ENCODE measurements around the gene LCN12.

LCN12 gene

GRCh38 chr9:136975644-136976043 lies 23.6 kb downstream of the LCN12 start:
- TF ChIP-seq POLR2AphosphoS5 (IDR thresholded peaks at IDR 0.05; ENCODE audit: borderline replicate concordance, low read depth, low read length) (no peak), FOXP2 (optimal IDR thresholded peaks at IDR 0.05; ENCODE audit: control extremely low read depth, extremely low read length, insufficient read depth) (no peak), EZH2 (IDR thresholded peaks at IDR 0.05) (no peak)
- H3K36me3 ChIP-seq (ENCODE audit: insufficient read depth, low read length) = no peaks in the 10 kb centered on the region
- H3K4me3 ChIP-seq = no peak overlapping the region
- no peak for DNase-seq (ENCODE audit: low read depth, low spot score)
- H3K27ac ChIP-seq = no peak overlapping the region
- no peaks in the 10 kb centered on the region for H3K9me3 ChIP-seq (ENCODE audit: low read depth, low read length)
- H3K9ac ChIP-seq (ENCODE audit: insufficient read length) = no peak overlapping the region

DNA sequence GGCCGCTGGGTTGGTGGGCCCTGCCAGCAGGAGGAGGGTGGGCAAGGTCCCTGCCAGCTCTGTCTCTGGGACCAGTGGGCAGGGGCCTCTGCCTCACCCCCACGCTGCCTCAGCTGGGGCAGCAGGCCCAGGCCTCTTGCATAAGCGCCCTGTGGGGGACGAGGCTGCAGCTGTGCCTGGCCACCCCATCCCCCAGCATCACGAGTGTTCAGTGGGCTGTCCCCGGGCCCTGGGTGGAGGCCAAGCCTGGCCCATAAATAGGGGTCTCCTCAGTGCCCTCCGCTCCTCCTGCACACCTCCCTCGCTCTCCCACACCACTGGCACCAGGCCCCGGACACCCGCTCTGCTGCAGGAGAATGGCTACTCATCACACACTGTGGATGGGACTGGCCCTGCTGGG lies 25.1 kb downstream of the LCN12 start, which contains the start of gene PTGDS:
Gene PTGDS (plus strand): TSS at position 282 of the 400 bp plus-strand sequence. CDS start 75 bp downstream, at position 357.
- Histone ChIP-seq H3K9me3 (ENCODE audit: low read depth, low read length) (no peaks in the 10 kb centered on the region), H3K27ac (no peak within 1 kb of the TSS), H3K9ac (ENCODE audit: insufficient read length) (peak within 1 kb of the TSS; percentile 26), H3K4me3 (peak within 1 kb of the TSS; percentile 83), H3K36me3 (ENCODE audit: insufficient read depth, low read length) (no peaks in the 10 kb centered on the region)
- TF ChIP-seq FOXP2 (optimal IDR thresholded peaks at IDR 0.05; ENCODE audit: control extremely low read depth, extremely low read length, insufficient read depth) (no peak), EZH2 (IDR thresholded peaks at IDR 0.05) (no peak), POLR2AphosphoS5 (IDR thresholded peaks at IDR 0.05; ENCODE audit: borderline replicate concordance, low read depth, low read length) (no peak)
- no peak for DNase-seq (ENCODE audit: low read depth, low spot score)

DNA sequence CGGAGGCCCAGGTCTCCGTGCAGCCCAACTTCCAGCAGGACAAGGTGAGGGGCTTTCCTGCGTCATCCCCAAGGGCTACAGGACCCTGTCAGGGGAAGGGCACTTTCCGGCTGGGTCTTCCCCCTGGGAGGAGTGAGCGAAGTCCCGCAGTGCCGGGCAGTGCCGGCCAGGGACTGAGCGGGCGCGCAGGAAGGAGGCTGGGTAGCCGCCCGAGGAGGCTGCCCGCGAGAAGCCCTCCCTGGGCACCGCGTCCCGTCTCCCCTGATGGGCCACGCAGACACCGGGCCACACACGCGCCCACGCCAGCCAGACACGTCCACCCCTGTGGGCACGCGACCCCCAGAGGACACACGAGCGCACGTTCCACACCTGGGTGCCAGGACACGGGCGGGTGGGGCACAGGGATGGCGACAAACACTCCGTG lies 25.6 kb downstream of the LCN12 start:
- Histone ChIP-seq H3K27ac (no peak overlapping the region), H3K9me3 (ENCODE audit: low read depth, low read length) (no peaks in the 10 kb centered on the region), H3K9ac (ENCODE audit: insufficient read length) (peak overlapping the region; percentile 26), H3K36me3 (ENCODE audit: insufficient read depth, low read length) (no peaks in the 10 kb centered on the region), H3K4me3 (peak overlapping the region; percentile 83)
- no peak for TF ChIP-seq FOXP2 (optimal IDR thresholded peaks at IDR 0.05; ENCODE audit: control extremely low read depth, extremely low read length, insufficient read depth)
- TF ChIP-seq POLR2AphosphoS5 (IDR thresholded peaks at IDR 0.05; ENCODE audit: borderline replicate concordance, low read depth, low read length) = no peak
- TF ChIP-seq EZH2 (IDR thresholded peaks at IDR 0.05) = no peak
- no peak for DNase-seq (ENCODE audit: low read depth, low spot score)

DNA sequence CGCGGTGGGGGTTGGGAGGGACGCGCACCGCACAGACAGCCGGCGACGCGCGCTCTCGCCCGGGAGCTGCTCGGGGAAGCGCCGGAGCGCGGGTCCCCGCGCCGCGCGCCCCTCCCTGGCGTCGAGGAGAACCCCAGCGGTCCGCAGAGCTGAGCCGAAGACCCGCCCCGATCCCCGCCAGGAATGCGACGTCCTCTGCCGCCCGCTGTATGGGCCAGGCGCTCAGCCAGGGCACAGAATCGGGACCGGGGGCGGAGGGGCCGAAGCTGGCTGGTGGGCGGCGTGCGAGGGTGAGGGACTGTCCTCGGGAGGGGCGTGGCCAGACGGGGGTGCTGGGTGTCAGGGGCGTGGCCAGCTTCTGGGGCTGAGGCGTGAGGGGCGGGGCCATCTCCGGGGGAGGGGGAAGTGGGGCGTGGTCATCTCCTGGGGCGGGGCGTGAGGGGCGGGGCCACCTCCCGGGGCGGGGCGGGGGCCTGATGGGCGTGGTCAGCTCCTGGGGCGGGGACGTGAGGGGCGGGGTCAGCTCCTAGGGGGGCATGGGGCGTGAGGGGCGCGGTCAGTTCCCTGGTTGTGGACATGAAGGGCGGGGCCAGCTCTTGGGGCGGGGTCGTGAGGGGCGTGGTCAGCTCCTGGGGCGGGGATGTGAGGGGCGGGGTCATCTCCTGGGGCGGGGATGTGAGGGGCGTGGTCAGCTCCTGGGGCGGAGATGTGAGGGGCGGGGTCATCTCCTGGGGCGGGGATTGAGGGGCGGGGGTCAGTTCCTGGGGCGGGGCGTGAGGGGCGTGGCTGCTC lies 26.2 kb downstream of the LCN12 start:
- no peak overlapping the region for H3K27ac ChIP-seq
- DNase-seq (ENCODE audit: low read depth, low spot score) = no peak
- TF ChIP-seq EZH2 (IDR thresholded peaks at IDR 0.05) (no peak), FOXP2 (optimal IDR thresholded peaks at IDR 0.05; ENCODE audit: control extremely low read depth, extremely low read length, insufficient read depth) (no peak), POLR2AphosphoS5 (IDR thresholded peaks at IDR 0.05; ENCODE audit: borderline replicate concordance, low read depth, low read length) (no peak; the same call in 1 of the 2 replicates)
- no peaks in the 10 kb centered on the region for H3K9me3 ChIP-seq (ENCODE audit: low read depth, low read length)
- H3K9ac ChIP-seq (ENCODE audit: insufficient read length) = peak overlapping the region; percentile 26
- H3K4me3 ChIP-seq = peak overlapping the region; percentile 83
- no peaks in the 10 kb centered on the region for H3K36me3 ChIP-seq (ENCODE audit: insufficient read depth, low read length)

GRCh38 chr9:136978865-136979544 lies 26.9 kb downstream of the LCN12 start:
- H3K9ac ChIP-seq (ENCODE audit: insufficient read length) = no peak overlapping the region
- DNase-seq (ENCODE audit: low read depth, low spot score) = no peak
- no peaks in the 10 kb centered on the region for H3K36me3 ChIP-seq (ENCODE audit: insufficient read depth, low read length)
- TF ChIP-seq EZH2 (IDR thresholded peaks at IDR 0.05) (no peak), FOXP2 (optimal IDR thresholded peaks at IDR 0.05; ENCODE audit: control extremely low read depth, extremely low read length, insufficient read depth) (no peak), POLR2AphosphoS5 (IDR thresholded peaks at IDR 0.05; ENCODE audit: borderline replicate concordance, low read depth, low read length) (no peak)
- no peaks in the 10 kb centered on the region for H3K9me3 ChIP-seq (ENCODE audit: low read depth, low read length)
- H3K4me3 ChIP-seq = no peak overlapping the region
- H3K27ac ChIP-seq = peak overlapping the region; percentile 62; the same call in 1 of the 2 replicates

DNA sequence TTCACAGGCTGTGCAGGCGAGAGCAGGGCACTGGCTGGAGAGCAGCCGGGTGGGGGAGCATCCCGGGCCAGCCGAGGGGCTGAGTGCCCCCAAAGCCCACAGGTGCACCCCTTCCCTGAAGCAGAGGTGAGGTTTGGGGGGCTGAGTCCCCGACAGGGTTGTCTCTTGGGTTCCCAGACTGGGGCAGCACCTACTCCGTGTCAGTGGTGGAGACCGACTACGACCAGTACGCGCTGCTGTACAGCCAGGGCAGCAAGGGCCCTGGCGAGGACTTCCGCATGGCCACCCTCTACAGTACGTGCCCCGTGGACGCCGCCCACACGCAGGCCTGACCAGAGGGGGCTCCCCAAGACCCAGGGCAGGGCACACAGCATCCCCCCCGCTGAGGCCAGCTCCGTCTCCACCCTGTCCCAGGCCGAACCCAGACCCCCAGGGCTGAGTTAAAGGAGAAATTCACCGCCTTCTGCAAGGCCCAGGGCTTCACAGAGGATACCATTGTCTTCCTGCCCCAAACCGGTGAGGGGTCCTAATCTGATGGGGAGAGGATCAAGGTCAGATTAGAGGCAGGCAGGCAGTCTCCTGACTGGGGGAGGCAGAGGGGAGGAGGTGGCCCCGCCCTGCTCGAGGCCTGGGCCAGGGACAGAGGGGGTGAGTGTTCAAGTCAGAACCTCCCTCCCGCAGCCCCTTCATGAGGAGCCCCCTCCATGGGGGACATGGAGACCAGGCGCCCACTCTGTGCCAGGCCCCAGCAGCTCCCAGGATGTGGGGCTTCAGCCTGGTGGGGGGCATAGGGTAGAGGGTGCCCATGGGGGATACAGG lies 27.9 kb downstream of the LCN12 start:
- no peak for TF ChIP-seq FOXP2 (optimal IDR thresholded peaks at IDR 0.05; ENCODE audit: control extremely low read depth, extremely low read length, insufficient read depth)
- TF ChIP-seq EZH2 (IDR thresholded peaks at IDR 0.05) = no peak
- no peak overlapping the region for H3K4me3 ChIP-seq
- peak overlapping the region; percentile 62; the same call in 1 of the 2 replicates for H3K27ac ChIP-seq
- H3K9me3 ChIP-seq (ENCODE audit: low read depth, low read length) = no peaks in the 10 kb centered on the region
- no peak overlapping the region for H3K9ac ChIP-seq (ENCODE audit: insufficient read length)
- DNase-seq (ENCODE audit: low read depth, low spot score) = no peak
- no peaks in the 10 kb centered on the region for H3K36me3 ChIP-seq (ENCODE audit: insufficient read depth, low read length)

GRCh38 chr9:136980669-136981478 lies 28.8 kb downstream of the LCN12 start:
- no peak for DNase-seq (ENCODE audit: low read depth, low spot score)
- H3K9ac ChIP-seq (ENCODE audit: insufficient read length) = no peak overlapping the region
- H3K9me3 ChIP-seq (ENCODE audit: low read depth, low read length) = no peaks in the 10 kb centered on the region
- no peak overlapping the region for H3K4me3 ChIP-seq
- TF ChIP-seq POLR2AphosphoS5 (IDR thresholded peaks at IDR 0.05; ENCODE audit: borderline replicate concordance, low read depth, low read length) (no peak), EZH2 (IDR thresholded peaks at IDR 0.05) (no peak), FOXP2 (optimal IDR thresholded peaks at IDR 0.05; ENCODE audit: control extremely low read depth, extremely low read length, insufficient read depth) (no peak)
- H3K36me3 ChIP-seq (ENCODE audit: insufficient read depth, low read length) = no peaks in the 10 kb centered on the region
- H3K27ac ChIP-seq = no peak overlapping the region

All from SK-N-MC (cell line).